NB4 (cell line): ENCODE results near the gene SLC39A11.
A peak's percentile ranks its signal among the peaks of the same experiment; 100 is the strongest.

Experiments used
- DNase-seq: peaks from one replicate; pipeline ENCODE4 v3.0.0; 2010; ENCODE audit warnings: low read depth
- H3K4me3 ChIP-seq: one replicate; pipeline ENCODE4 v1.5.1; 2011; ENCODE audit warnings: mild to moderate bottlenecking, low read depth, low read length, moderate library complexity
- MYC ChIP-seq: IDR thresholded peaks from 2 replicates; pipeline ENCODE4 v1.6.1; 2011; ENCODE audit warnings: low read depth, low read length
- POLR2A ChIP-seq: IDR thresholded peaks from 2 replicates; pipeline ENCODE4 v1.6.1; 2011; ENCODE audit warnings: mild to moderate bottlenecking; ENCODE audit not compliant: insufficient read length; ENCODE audit errors: extremely low read depth
- TF ChIP-seq, protein P1 (sequence below): IDR thresholded peaks from one replicate; pipeline ENCODE4 v1.5.1; 2012; ENCODE audit warnings: low read depth, low read length
- TF ChIP-seq, protein P2 (sequence below): IDR thresholded peaks from 2 replicates; pipeline ENCODE4 v1.6.1; 2011; ENCODE audit warnings: low read depth, low read length

Gene SLC39A11

DNA sequence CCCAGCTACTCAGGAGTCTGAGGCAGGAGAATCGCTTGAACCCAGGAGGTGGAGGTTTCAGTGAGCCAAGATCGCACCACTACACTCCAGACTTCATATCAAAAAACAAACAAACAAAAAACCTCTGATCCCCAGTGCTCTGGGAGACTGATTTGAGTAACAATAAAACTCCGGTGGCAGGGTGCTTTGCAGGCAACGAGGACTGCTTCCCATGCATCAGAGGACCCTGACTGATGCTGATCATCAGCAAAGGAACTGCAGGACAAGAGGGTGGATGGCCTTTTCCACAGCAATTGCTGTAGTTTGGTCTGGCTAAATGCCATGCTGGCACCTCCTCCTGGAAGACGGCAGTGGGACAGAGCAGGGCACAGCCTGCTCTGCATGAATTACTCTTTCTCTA is 6.4 kb upstream of the SLC39A11 start:
- TF ChIP-seq, protein P1, sequence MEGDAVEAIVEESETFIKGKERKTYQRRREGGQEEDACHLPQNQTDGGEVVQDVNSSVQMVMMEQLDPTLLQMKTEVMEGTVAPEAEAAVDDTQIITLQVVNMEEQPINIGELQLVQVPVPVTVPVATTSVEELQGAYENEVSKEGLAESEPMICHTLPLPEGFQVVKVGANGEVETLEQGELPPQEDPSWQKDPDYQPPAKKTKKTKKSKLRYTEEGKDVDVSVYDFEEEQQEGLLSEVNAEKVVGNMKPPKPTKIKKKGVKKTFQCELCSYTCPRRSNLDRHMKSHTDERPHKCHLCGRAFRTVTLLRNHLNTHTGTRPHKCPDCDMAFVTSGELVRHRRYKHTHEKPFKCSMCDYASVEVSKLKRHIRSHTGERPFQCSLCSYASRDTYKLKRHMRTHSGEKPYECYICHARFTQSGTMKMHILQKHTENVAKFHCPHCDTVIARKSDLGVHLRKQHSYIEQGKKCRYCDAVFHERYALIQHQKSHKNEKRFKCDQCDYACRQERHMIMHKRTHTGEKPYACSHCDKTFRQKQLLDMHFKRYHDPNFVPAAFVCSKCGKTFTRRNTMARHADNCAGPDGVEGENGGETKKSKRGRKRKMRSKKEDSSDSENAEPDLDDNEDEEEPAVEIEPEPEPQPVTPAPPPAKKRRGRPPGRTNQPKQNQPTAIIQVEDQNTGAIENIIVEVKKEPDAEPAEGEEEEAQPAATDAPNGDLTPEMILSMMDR: no peak
- TF ChIP-seq, protein P2, sequence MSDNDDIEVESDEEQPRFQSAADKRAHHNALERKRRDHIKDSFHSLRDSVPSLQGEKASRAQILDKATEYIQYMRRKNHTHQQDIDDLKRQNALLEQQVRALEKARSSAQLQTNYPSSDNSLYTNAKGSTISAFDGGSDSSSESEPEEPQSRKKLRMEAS: no peak
- TF ChIP-seq POLR2A: no peak
- no peak for TF ChIP-seq MYC
- peak; percentile 60 for DNase-seq

DNA sequence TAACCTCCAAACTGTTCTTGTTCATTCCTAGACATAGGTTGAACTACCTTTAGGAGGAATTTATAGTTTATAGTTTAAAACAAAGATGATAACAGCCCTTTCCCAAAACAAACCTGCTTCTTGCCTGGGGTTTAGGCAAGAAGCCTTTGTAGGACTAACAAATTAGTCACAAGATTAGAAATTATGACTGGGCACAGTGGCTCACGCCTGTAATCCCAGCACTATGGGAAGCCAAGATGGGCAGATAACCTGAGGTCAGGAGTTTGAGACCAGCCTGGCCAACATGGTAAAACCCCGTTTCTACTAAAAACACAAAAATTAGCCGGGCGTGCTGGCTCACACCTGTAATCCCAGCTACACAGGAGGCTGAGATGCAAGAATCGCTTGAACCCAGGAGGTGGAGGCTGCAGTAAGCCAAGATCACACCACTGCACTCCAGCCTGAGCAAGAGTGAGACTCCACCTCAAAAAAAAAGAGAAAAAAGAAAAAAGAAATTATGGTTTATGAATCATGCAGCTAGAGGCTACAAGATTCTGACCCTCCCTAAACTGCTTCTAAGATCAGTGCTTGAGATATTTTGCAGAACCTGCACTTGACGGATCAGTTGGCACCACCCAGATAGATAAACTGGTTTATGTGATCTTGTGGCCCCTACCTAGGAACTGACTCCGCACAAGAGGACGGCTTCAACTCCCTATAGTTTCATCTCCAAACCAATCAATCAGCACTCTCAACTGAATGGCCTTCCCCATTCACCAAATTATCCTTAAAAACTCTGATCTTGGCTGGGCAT is 5.7 kb upstream of the SLC39A11 start:
- peak; percentile 84 for DNase-seq
- H3K4me3 ChIP-seq: peak overlapping the region; percentile 17

More for the DNA sequence above, 6.4 kb upstream of the SLC39A11 start:
- peak overlapping the region; percentile 67 for H3K4me3 ChIP-seq

DNA sequence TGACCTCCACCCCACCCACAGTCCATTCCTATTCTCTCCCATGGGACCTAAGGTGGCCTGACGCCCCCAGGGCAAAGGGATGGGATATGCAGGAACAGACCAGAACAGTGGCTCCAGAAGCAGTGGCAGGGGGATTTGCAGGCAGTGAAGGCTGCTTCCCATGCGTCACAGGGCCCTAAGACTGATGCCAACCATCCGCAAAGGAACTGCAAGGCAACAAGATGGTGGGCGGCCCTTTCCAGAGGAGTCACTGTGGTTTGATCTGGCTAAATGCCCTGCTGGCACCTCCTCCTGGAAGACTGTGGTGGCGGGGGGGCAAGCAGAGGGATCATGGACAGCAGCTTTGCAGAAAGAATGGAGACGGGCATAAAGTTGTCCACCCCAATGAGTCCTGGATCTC is 4.4 kb upstream of the SLC39A11 start:
- TF ChIP-seq MYC (no peak), POLR2A (no peak)
- TF ChIP-seq, protein P1: no peak
- TF ChIP-seq, protein P2: no peak
- H3K4me3 ChIP-seq: peak overlapping the region; percentile 52

DNA sequence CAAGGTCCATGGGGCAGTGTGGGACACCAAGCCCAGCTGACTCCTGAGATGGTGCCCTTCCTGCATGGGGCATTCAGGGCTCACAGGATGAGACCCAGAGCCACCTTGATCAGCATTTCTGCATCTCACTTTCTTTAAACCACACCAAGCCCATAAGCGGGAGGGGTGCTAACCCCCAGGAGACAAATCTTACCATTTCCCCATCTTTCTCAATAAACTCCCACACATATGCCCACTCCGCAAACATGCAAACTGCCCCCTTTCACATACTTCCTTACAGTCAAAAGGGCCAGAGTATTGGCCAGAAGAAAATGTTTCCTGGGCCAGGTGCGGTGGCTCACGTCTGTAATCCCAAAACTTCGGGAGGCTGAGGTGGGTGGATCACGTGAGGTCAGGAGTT is 3.7 kb upstream of the SLC39A11 start:
- TF ChIP-seq, protein P2: no peak
- TF ChIP-seq POLR2A (no peak), MYC (no peak)
- TF ChIP-seq, protein P1: no peak
- peak; percentile 92 for DNase-seq
- H3K4me3 ChIP-seq: peak overlapping the region; percentile 52

More for the DNA sequence above, 4.4 kb upstream of the SLC39A11 start:
- peak; percentile 89 for DNase-seq

DNA sequence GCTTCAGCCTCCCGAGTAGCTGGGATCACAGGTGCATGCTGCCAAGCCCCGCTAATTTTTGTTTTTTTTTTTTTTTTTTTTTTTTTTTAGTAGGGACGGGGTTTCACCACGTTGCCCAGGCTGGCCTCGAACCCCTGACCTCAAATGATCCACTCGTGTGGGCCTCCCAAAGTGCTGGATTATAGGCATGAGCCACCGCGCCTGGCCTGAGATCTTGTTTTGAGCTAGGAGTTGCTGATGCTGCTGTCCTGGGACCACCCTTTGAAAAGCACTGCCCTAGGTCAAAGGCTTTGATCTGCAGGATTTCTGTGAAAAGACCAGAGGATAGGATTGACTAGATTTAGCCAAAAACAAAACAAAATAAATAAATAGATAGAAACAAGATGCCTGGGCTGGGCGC is 798 bp upstream of the SLC39A11 start:
- DNase-seq: no peak
- no peak for TF ChIP-seq MYC
- TF ChIP-seq, protein P1: no peak
- TF ChIP-seq, protein P2: no peak
- no peak for TF ChIP-seq POLR2A
- no peak overlapping the region for H3K4me3 ChIP-seq

DNA sequence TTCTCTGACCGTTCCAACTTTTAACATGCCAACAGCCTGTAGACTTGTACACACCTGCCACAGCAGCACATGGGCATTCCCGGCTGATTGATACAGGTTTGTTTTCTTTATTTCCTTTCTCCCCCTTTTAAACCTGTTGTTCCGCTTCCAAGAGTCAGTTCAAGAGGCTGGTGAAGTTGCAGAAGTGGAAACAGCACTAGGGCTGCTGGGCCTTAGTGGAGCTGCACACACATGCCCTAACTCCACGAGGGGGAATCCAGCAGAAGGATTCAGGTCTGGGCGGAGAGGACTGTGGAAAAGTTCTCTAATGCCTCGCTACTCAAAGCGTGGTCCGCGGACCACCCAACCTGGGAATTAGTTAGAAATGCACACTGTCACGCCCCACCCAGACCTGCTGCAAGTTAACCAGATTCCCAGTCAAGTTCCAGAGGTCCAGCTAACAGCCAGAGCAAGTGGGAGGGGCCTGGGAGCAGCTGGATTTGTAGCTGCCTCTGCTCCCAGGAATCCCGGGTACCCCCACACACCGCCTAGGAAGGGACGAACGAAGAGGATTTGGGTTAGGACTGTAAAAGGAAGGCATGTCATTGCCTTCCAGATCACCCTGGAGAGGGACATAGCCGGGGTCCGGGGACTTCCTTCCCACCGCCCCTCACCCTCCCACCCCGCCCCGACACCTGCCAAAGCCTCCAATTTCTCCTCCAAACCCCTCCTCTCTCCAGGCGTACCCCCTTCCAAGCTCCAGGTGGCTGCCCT is 542 bp downstream of the SLC39A11 start:
- DNase-seq: peak; percentile 60
- no peak for TF ChIP-seq POLR2A
- TF ChIP-seq, protein P2: no peak
- TF ChIP-seq, protein P1: no peak
- TF ChIP-seq MYC: no peak
- peak overlapping the region; percentile 83 for H3K4me3 ChIP-seq
